Endothelial cell of umbilical vein (primary cell): Measurements from ENCODE around the gene IER3. TPM values are rescaled to one million over a fixed set of nuclear protein-coding genes. Genes with fewer than 3 reads are reported as not detected.

Source experiments
- BruUV-seq: library from RNA; stranded (reverse); fragments of 400-500 nt; replicated peaks from 2 replicates; lab custom pipeline; 2021; lab: Mats Ljungman, UMichigan
- CTCF ChIA-PET: fragments of 300-600, 350-600 bp; sonication (Branson Sonifier 250); formaldehyde crosslinking; loops from one replicate; lab custom pipeline; 2021; ENCODE audit warnings: antibody characterized with exemption, inconsistent platforms; lab: Charles Lee
- POLR2A ChIA-PET: fragments of 300-600, 350-600 bp; sonication (Branson Sonifier 250); formaldehyde crosslinking; loops from one replicate; lab custom pipeline; 2021; ENCODE audit warnings: antibody characterized with exemption, inconsistent platforms; lab: Charles Lee
- DNase-seq: peaks from one replicate; pipeline ENCODE4 v3.0.0-alpha.2; 2011; ENCODE audit warnings: low read depth, low spot score
- FAIRE-seq: peaks from 2 replicates; lab custom pipeline; 2011; peaks lifted over from hg19 to GRCh38; lab: Jason Lieb, UNC
- H2AFZ ChIP-seq: 2 replicates; pipeline ENCODE4 v1.6.0; 2012; ENCODE audit warnings: low read depth, low read length, control low read depth, inconsistent platforms
- H3K27ac ChIP-seq: 2 replicates; pipeline ENCODE4 v1.5.1; 2011; ENCODE audit warnings: low read depth, mild to moderate bottlenecking, control low read depth, low read length, moderate library complexity; ENCODE audit not compliant: insufficient read depth
- H3K27me3 ChIP-seq, 2 experiments: 2 replicates each; pipeline versions ENCODE4 v1.6.0 to v1.6.1; 2011; ENCODE audit warnings: low read length in 2 of 2, mixed read lengths in 1 of 2; ENCODE audit not compliant: control insufficient read depth in 2 of 2, insufficient read depth in 2 of 2
- H3K36me3 ChIP-seq, 2 experiments: 2 replicates in 1 of 2; 3 replicates in 1 of 2; pipeline ENCODE4 v1.5.1; 2011; ENCODE audit warnings: low read length in 2 of 2, mild to moderate bottlenecking in 1 of 2, moderate library complexity in 1 of 2; ENCODE audit not compliant: control insufficient read depth in 2 of 2, insufficient read depth in 2 of 2; ENCODE audit errors: extremely low read depth in 1 of 2
- H3K4me1 ChIP-seq: 3 replicates; pipeline ENCODE4 v1.5.1; 2011; ENCODE audit warnings: mild to moderate bottlenecking, low read length; ENCODE audit not compliant: control insufficient read depth, insufficient read depth; ENCODE audit errors: extremely low read depth
- H3K4me2 ChIP-seq: 2 replicates; pipeline ENCODE4 v1.6.1; 2011; ENCODE audit warnings: low read length, control low read depth, mixed read lengths; ENCODE audit not compliant: insufficient read depth
- H3K4me3 ChIP-seq, 3 experiments: fragments of 200-600 bp in 1 of 3; sonication (generic), shearing (Covaris generic) in 1 of 3; replicated peaks in 1 of 3; 2 replicates each; pipeline ENCODE4 v1.5.1; 2011 to 2016; ENCODE audit warnings: control low read depth in 3 of 3, low read length in 3 of 3, mild to moderate bottlenecking in 2 of 3, inconsistent platforms in 1 of 3, low read depth in 1 of 3, moderate library complexity in 1 of 3; ENCODE audit not compliant: insufficient read depth in 1 of 3
- H3K79me2 ChIP-seq: 2 replicates; pipeline ENCODE4 v1.6.0; 2012; ENCODE audit warnings: low read length, inconsistent platforms; ENCODE audit not compliant: control insufficient read depth, insufficient read depth
- H3K9ac ChIP-seq: replicated peaks from 2 replicates; pipeline ENCODE3; 2011; ENCODE audit warnings: low read length, control low read depth; ENCODE audit not compliant: insufficient read depth; ENCODE audit errors: extremely low read depth
- H3K9me1 ChIP-seq: replicated peaks from 3 replicates; pipeline ENCODE4 v1.6.0; 2011; ENCODE audit warnings: mild to moderate bottlenecking, low read length; ENCODE audit not compliant: control insufficient read depth, insufficient read depth; ENCODE audit errors: extremely low read depth
- H3K9me3 ChIP-seq: replicated peaks from 2 replicates; pipeline ENCODE4 v1.5.1; 2012; ENCODE audit warnings: low read length, inconsistent platforms; ENCODE audit not compliant: control insufficient read depth, insufficient read depth
- H4K20me1 ChIP-seq: replicated peaks from 2 replicates; pipeline ENCODE3; 2011; ENCODE audit warnings: mild to moderate bottlenecking, low read length; ENCODE audit not compliant: control insufficient read depth, insufficient read depth; ENCODE audit errors: extremely low read depth
- CTCF ChIP-seq, 2 donors: IDR thresholded peaks; 1 replicate in 1 of 2; 2 replicates in 1 of 2; pipeline ENCODE4 v1.5.1; 2011; ENCODE audit warnings: low read length in 2 of 2, mild to moderate bottlenecking in 2 of 2, moderate library complexity in 2 of 2, control low read depth in 1 of 2, inconsistent platforms in 1 of 2, low read depth in 1 of 2; ENCODE audit not compliant: insufficient read depth in 1 of 2; ENCODE audit errors: extremely low read depth in 1 of 2
- EZH2 ChIP-seq: IDR thresholded peaks from 2 replicates; pipeline ENCODE4 v1.6.1; 2012; ENCODE audit warnings: borderline replicate concordance, low read depth, mild to moderate bottlenecking, moderate library complexity, low read length, inconsistent platforms; ENCODE audit not compliant: severe bottlenecking
- FOS ChIP-seq: IDR thresholded peaks from 2 replicates; pipeline ENCODE4 v1.6.1; 2011; ENCODE audit warnings: mild to moderate bottlenecking, low read length, moderate library complexity, borderline replicate concordance; ENCODE audit not compliant: insufficient read depth
- GATA2 ChIP-seq: IDR thresholded peaks from 2 replicates; pipeline ENCODE4 v1.7.0; 2011; ENCODE audit warnings: low read depth, mild to moderate bottlenecking, moderate library complexity, mixed read lengths, low read length; ENCODE audit not compliant: insufficient read length, insufficient read depth
- JUN ChIP-seq: IDR thresholded peaks from 2 replicates; pipeline ENCODE4 v1.6.1; 2011; ENCODE audit warnings: borderline replicate concordance, low read depth; ENCODE audit not compliant: insufficient read length, insufficient read depth
- MAX ChIP-seq: IDR thresholded peaks from 2 replicates; pipeline ENCODE4 v1.6.1; 2011; ENCODE audit not compliant: insufficient read depth, insufficient read length
- MYC ChIP-seq: IDR thresholded peaks from one replicate; pipeline ENCODE4 v1.6.1; 2011; ENCODE audit warnings: mild to moderate bottlenecking, low read depth, low read length
- POLR2A ChIP-seq: IDR thresholded peaks from 2 replicates; pipeline ENCODE4 v1.6.1; 2012; ENCODE audit warnings: low read depth, mild to moderate bottlenecking, control low read depth, low read length
- POLR2AphosphoS5 ChIP-seq: IDR thresholded peaks from 2 replicates; pipeline ENCODE4 v1.6.1; 2012; ENCODE audit warnings: low read depth, mild to moderate bottlenecking, control low read depth, low read length, moderate library complexity; ENCODE audit not compliant: insufficient read depth
- dilution Hi-C: fragments of 300-500 bp; cut with MboI; formaldehyde crosslinking; loops from one replicate; pipeline ENCODE4 v1.15.0; 2019; ENCODE audit warnings: low sequenced_read_pairs; ENCODE audit not compliant: extremely low pct_ligation_motif_present
- intact Hi-C: fragments of 100-400 bp; cut with micrococcal nuclease; formaldehyde crosslinking; loops from one replicate; pipeline ENCODE4 v1.10.0; 2022
- polyA plus RNA-seq, 4 experiments: library from polyadenylated mRNA; depleted of rRNA in 3 of 4; stranded (reverse) in 3 of 4; unstranded in 1 of 4; fragments of >200 nt; gene quantifications; 2 replicates each; pipeline versions ENCODE4 v1.2.1 to v1.2.3, GENCODE V29; 2011 to 2012; ENCODE audit warnings: missing spikeins in 1 of 4
- total RNA-seq: library from RNA; stranded (reverse); gene quantifications from 2 replicates; pipeline ENCODE4 v1.2.3, GENCODE V29; 2021

Gene IER3
- total and polyA plus RNA-seq, 2 donors (not counting 3 experiments of a cell fraction or from before 2014, with no cell fraction given): 170 to 468 TPM

GRCh38 chr6:30761791-30762429 is 17.6 kb upstream of the IER3 start:
- Histone ChIP-seq H3K27me3 (no peaks in the 10 kb centered on the region), H3K4me1 (peaks cover 35% of the 10 kb centered on the region), H3K9me1 (no peaks in the 10 kb centered on the region), H3K79me2 (no peaks in the 10 kb centered on the region), H2AFZ (no peak overlapping the region), H3K4me2 (no peak overlapping the region), H3K27ac (no peak overlapping the region), H3K9me3 (no peaks in the 10 kb centered on the region), H3K36me3 (no peaks in the 10 kb centered on the region), H3K4me3 (no peak overlapping the region), H4K20me1 (no peaks in the 10 kb centered on the region), H3K9ac (no peak overlapping the region)
- TF ChIP-seq JUN: no peak
- TF ChIP-seq FOS: no peak
- no peak for TF ChIP-seq CTCF (IDR thresholded peaks at IDR 0.05; ENCODE audit: extremely low read depth in 1 of 2, insufficient read depth in 1 of 2, low read depth in 1 of 2, low read length in 2 of 2)
- TF ChIP-seq POLR2A: no peak
- no peak for TF ChIP-seq GATA2
- TF ChIP-seq MYC: no peak
- no peak for TF ChIP-seq MAX
- TF ChIP-seq EZH2: no peak
- TF ChIP-seq POLR2AphosphoS5: no peak
- ChIA-PET POLR2A (no interaction called here), CTCF (interaction anchor here (1.1 kb wide), 1 partner anchor 31 kb away, joined by 3 read pairs; no protein-coding TSS in a partner anchor)
- intact Hi-C loops: no loop called here
- peak; percentile 40 for FAIRE-seq
- no peak for DNase-seq
- dilution Hi-C loops: no loop called here
- no TSS peak for BruUV-seq
